ENCODE measurements around the gene SRPK2.
A peak's percentile ranks its signal among the peaks of the same experiment; 100 is the strongest.
"Not testable (repeated sequence)": the region's sequence is repeated elsewhere in the genome, so short reads cannot be mapped to it uniquely, and the experiment has no call there.

SRPK2 gene

GRCh38 chr7:105355701-105356100 is 33.0 kb downstream of the SRPK2 start:
- DNase-seq (ENCODE audit: insufficient read length, low spot score) (no peak), FAIRE-seq (no peak)
- no peak for TF ChIP-seq POLR2A (IDR thresholded peaks at IDR 0.05; ENCODE audit: low read depth, low read length)

- FAIRE-seq (no peak), DNase-seq (ENCODE audit: insufficient read length, low spot score) (no peak)
- TF ChIP-seq POLR2A (IDR thresholded peaks at IDR 0.05; ENCODE audit: low read depth, low read length), result no peak
Observed at GRCh38 chr7:105354383-105354782, 34.3 kb downstream of the SRPK2 start.

GRCh38 chr7:105353752-105354328 is 34.9 kb downstream of the SRPK2 start:
- DNase-seq (ENCODE audit: insufficient read length, low spot score) (no peak), FAIRE-seq (no peak)
- TF ChIP-seq POLR2A (IDR thresholded peaks at IDR 0.05; ENCODE audit: low read depth, low read length), result no peak

GRCh38 chr7:105352901-105353668 is 35.6 kb downstream of the SRPK2 start:
- TF ChIP-seq POLR2A (IDR thresholded peaks at IDR 0.05; ENCODE audit: low read depth, low read length), result no peak
- no peak for FAIRE-seq
- no peak for DNase-seq (ENCODE audit: insufficient read length, low spot score)

- FAIRE-seq, result no peak
Observed at GRCh38 chr7:105352018-105352612, 36.6 kb downstream of the SRPK2 start.

GRCh38 chr7:105350906-105351305 is 37.8 kb downstream of the SRPK2 start:
- no peak for FAIRE-seq
- no peak for DNase-seq (ENCODE audit: insufficient read length, low spot score)
- no peak for TF ChIP-seq POLR2A (IDR thresholded peaks at IDR 0.05; ENCODE audit: low read depth, low read length)

More at GRCh38 chr7:105352018-105352612, 36.6 kb downstream of the SRPK2 start:
- TF ChIP-seq POLR2A (IDR thresholded peaks at IDR 0.05; ENCODE audit: low read depth, low read length), result no peak
- peak; percentile 40 for DNase-seq (ENCODE audit: insufficient read length, low spot score)

- DNase-seq (ENCODE audit: insufficient read length, low spot score); FAIRE-seq: not testable (repeated sequence)
Observed at GRCh38 chr7:105348177-105348576, 40.5 kb downstream of the SRPK2 start.

- no peak for FAIRE-seq
- TF ChIP-seq POLR2A (IDR thresholded peaks at IDR 0.05; ENCODE audit: low read depth, low read length), result no peak
Observed at GRCh38 chr7:105346593-105347322, 42.0 kb downstream of the SRPK2 start.

GRCh38 chr7:105346138-105346537 is 42.6 kb downstream of the SRPK2 start:
- TF ChIP-seq POLR2A (IDR thresholded peaks at IDR 0.05; ENCODE audit: low read depth, low read length), result no peak
- FAIRE-seq (no peak), DNase-seq (ENCODE audit: insufficient read length, low spot score) (no peak)

More at GRCh38 chr7:105346593-105347322, 42.0 kb downstream of the SRPK2 start:
- no peak for DNase-seq (ENCODE audit: insufficient read length, low spot score)

GRCh38 chr7:105345725-105346124 is 43.0 kb downstream of the SRPK2 start:
- DNase-seq (ENCODE audit: insufficient read length, low spot score) (no peak), FAIRE-seq (no peak)
- TF ChIP-seq POLR2A (IDR thresholded peaks at IDR 0.05; ENCODE audit: low read depth, low read length), result no peak

- DNase-seq (ENCODE audit: insufficient read length, low spot score), result no peak
- TF ChIP-seq POLR2A (IDR thresholded peaks at IDR 0.05; ENCODE audit: low read depth, low read length), result no peak
- no peak for FAIRE-seq
Observed at GRCh38 chr7:105345003-105345402, 43.7 kb downstream of the SRPK2 start.

GRCh38 chr7:105339404-105340323 is 49.1 kb downstream of the SRPK2 start:
- DNase-seq (ENCODE audit: insufficient read length, low spot score), result no peak
- TF ChIP-seq POLR2A (IDR thresholded peaks at IDR 0.05; ENCODE audit: low read depth, low read length), result no peak
- no peak for FAIRE-seq

- FAIRE-seq (no peak), DNase-seq (ENCODE audit: insufficient read length, low spot score) (no peak)
- TF ChIP-seq POLR2A (IDR thresholded peaks at IDR 0.05; ENCODE audit: low read depth, low read length), result no peak
Observed at GRCh38 chr7:105337529-105337928, 51.2 kb downstream of the SRPK2 start.

Measured in H54 (cell line).